ENCODE measurements around the gene TSHZ1.

- TF ChIP-seq, protein P1, sequence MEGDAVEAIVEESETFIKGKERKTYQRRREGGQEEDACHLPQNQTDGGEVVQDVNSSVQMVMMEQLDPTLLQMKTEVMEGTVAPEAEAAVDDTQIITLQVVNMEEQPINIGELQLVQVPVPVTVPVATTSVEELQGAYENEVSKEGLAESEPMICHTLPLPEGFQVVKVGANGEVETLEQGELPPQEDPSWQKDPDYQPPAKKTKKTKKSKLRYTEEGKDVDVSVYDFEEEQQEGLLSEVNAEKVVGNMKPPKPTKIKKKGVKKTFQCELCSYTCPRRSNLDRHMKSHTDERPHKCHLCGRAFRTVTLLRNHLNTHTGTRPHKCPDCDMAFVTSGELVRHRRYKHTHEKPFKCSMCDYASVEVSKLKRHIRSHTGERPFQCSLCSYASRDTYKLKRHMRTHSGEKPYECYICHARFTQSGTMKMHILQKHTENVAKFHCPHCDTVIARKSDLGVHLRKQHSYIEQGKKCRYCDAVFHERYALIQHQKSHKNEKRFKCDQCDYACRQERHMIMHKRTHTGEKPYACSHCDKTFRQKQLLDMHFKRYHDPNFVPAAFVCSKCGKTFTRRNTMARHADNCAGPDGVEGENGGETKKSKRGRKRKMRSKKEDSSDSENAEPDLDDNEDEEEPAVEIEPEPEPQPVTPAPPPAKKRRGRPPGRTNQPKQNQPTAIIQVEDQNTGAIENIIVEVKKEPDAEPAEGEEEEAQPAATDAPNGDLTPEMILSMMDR (IDR thresholded peaks at IDR 0.05; ENCODE audit: control extremely low read depth in 1 of 3, insufficient read depth in 1 of 3, low read depth in 1 of 3, low read length in 3 of 3) = no peak
- TF ChIP-seq POLR2A (IDR thresholded peaks at IDR 0.05; ENCODE audit: control extremely low read depth in 1 of 2, low read depth in 2 of 2, low read length in 2 of 2) (no peak), MAFK (IDR thresholded peaks at IDR 0.05; ENCODE audit: low read depth, low read length) (no peak), POLR2AphosphoS5 (IDR thresholded peaks at IDR 0.05; ENCODE audit: low read depth, low read length) (no peak), TEAD4 (IDR thresholded peaks at IDR 0.05; ENCODE audit: low read depth, low read length) (no peak), ATF3 (IDR thresholded peaks at IDR 0.05; ENCODE audit: insufficient read depth, low read depth, low read length) (no peak), SUZ12 (IDR thresholded peaks at IDR 0.05; ENCODE audit: low read length) (no peak), TAF1 (IDR thresholded peaks at IDR 0.05; ENCODE audit: low read depth, low read length) (no peak), NANOG (IDR thresholded peaks at IDR 0.05; ENCODE audit: insufficient read depth, low read depth, low read length, poor library complexity, severe bottlenecking) (no peak), SIN3A (conservative IDR thresholded peaks at IDR 0.05 in 1 of 2, IDR thresholded peaks at IDR 0.05 in 1 of 2; ENCODE audit: low read depth in 1 of 2, low read length in 2 of 2) (no peak)
- TF ChIP-seq, protein P2, sequence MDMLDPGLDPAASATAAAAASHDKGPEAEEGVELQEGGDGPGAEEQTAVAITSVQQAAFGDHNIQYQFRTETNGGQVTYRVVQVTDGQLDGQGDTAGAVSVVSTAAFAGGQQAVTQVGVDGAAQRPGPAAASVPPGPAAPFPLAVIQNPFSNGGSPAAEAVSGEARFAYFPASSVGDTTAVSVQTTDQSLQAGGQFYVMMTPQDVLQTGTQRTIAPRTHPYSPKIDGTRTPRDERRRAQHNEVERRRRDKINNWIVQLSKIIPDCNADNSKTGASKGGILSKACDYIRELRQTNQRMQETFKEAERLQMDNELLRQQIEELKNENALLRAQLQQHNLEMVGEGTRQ (IDR thresholded peaks at IDR 0.05; ENCODE audit: low read length) = no peak
Measured at GRCh38 chr18:75231053-75231406, 20.4 kb downstream of the TSHZ1 start.
